Posterior cingulate gyrus (tissue), 11 donors: Measurements from ENCODE around the gene SPAAR.
A peak's percentile ranks its signal among the peaks of the same experiment; 100 is the strongest.
"Not testable (repeated sequence)": the region's sequence is repeated elsewhere in the genome, so short reads cannot be mapped to it uniquely, and the experiment has no call there.

Experiments used
- DNase-seq, 10 donors: peaks; one replicate each; pipeline versions ENCODE4 v3.0.0 to v3.0.0-alpha.2; 2020 to 2021; ENCODE audit warnings: mixed read lengths in 3 of 10
- intact Hi-C: fragments of 100-400 bp; cut with DNase I; formaldehyde crosslinking; loops from one replicate; pipeline ENCODE4 v1.15.1; 2023

The SPAAR gene, protein sequence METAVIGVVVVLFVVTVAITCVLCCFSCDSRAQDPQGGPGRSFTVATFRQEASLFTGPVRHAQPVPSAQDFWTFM

DNA sequence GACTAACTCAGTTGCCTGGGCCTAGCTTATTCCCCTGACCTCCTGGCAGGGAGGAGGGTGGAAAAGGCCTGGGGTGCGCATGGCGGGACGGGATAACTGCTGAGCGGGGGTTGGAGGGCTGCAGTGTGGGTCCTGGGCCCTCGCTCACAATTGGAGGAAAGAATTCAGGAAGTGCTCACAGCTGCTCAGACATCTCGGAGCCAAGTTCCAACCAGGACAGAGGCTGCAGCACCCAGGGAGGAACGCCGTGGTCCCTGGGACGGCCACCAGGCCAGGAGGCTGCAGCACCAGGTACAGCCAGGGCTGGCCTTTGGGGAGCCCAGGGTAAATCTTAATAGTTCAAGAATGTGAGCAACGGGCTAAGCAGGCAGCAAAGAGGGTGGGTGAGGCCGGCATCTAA is at the start of gene SPAAR:
SPAAR (plus strand) TSS at position 217 of the 400 bp plus-strand sequence. CDS start 974 bp downstream, outside the sequence.
- DNase-seq = no peak
- intact Hi-C loops = no loop called here

DNA sequence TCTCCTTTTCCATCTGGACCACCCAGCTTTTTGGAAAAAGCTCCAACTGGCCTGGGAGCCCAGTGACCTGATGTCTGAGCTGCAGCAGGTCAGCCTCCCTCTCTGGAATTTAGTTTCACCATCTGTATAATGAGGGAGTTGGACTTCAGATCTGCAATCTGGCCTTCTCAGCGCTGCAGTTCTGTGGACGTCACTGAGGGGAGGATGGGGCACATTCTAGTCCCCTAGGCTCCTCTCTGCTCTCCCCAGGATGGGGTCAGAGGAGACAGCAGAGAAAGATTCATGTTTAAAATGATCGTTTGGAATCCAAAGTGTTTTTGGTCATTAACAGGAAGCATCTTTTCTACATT is 49.3 kb upstream of the SPAAR start:
- no peak for DNase-seq
- intact Hi-C loops = no loop called here

DNA sequence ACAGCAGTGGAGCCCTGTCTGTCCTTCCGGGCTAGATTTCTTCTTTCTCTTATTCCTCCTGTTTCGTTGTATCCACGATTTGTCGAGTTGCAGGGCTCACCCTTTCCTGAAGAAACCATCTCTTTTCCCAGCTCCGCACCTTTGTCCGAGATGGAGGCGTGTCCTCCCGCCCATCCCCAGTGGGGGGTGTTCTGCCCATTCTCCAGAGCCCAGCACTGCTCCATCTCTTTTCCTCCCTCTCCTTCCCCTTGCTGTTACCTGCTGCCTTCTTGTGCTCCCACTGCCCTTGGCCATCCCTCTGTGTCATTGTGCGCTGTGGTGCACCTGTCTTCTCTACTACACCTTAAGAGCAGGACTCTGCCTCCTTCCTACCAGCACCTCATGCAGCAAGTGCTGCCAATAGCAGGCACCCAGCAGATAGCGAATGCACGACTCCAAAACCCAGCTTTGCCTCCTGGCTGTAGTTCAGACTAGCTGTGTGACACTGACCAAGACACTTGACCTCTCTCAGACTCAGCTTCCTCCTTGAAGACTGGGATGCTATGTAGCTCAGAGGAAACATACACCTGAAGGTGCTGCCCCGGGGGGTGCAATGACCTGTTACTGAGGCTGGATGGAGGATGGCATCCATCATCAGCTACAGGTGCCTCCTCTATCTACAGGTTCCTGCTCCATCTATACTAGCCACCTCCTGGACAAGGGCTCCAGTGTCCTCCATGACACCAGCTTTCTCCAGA is 48.0 kb upstream of the SPAAR start:
- no peak for DNase-seq
- intact Hi-C loops = no loop called here

DNA sequence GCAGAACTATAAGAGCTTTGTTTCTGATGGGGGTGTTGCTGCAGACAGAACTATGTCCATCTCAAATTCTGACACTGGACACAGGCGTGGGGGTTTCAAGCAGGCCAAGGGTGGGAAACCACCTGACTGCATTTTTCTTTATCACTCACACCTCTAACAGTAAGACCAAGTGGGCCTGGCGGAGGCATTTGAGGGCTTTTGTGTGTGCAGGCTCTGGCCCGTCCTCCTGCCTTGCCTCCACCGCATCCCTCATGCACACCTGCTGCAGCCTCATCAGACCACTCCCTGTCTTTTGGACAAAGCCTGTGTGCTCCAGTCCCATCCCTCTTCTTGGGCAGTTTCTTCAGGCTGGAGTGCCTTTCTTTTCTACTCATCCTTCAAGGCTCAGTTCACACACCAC is 47.0 kb upstream of the SPAAR start:
- intact Hi-C loops = no loop called here

DNA sequence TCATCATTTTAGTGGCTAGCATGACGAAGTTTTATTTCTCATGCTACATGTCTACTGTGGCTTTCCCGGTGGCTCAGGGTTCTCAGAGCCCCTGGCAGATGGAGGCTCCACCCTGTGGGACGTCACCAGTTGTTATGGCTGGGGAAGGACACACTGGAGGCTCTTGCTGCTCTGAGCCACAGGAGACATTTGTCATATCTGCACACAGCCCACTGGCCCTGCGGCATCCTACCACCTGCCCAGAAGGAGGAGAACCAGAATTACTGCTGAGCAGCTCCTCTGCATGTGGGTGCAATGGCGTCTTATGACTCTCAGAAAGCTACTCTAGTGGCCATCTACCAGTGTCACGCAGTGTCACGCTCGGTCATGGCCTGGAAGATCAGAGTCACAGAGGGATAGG is 45.7 kb upstream of the SPAAR start:
- no peak for DNase-seq
- intact Hi-C loops = no loop called here

More for the DNA sequence above, 47.0 kb upstream of the SPAAR start:
- DNase-seq = no peak

DNA sequence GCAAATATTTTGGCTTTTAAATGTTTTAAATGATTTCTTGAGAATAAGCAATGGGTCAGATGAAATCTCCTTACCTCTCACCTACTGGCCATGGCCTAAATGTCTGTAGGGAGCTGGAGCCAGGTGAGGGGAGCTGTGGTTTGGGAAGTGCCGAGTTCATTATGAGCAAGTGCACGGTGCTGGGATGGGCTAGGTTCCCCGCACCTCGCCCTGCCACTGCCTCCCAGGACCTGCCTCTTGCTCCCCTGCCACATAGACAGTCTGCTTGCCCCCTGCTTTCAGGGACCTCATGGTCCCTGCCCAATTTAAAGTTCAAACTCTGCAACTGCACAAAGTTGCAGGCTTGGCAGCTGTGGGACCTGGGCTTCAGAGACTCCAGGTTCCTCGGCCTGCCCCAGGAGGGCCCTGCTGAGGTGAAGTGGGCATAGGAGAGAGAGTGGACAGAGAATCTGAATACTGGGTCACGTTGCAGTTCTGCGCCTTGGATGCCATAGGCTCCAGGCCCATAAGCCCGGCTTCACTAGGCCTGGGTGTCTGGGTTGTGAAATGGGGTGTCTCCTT is 44.5 kb upstream of the SPAAR start:
- DNase-seq = no peak
- intact Hi-C loops = no loop called here

DNA sequence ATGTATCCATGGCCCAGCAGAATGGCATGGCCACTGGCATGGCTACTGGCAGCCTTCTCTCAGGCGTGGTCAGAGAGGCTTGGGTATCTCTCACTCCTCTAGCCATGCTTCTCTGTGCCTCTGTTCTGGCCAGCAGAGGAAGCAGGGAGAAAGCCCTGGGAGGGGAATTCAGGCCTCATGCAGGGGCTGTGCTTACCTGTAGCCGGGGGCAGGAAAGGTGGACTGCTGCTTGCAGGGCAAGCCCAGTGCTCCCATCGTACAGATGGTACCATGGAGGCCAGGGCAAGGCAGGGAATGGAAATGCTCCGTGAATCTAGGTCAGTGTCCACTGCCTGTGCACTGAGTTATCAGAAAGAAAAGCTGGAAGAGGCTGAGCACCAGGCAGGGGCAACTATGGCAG is 41.8 kb upstream of the SPAAR start:
- DNase-seq = no peak
- intact Hi-C loops = no loop called here

DNA sequence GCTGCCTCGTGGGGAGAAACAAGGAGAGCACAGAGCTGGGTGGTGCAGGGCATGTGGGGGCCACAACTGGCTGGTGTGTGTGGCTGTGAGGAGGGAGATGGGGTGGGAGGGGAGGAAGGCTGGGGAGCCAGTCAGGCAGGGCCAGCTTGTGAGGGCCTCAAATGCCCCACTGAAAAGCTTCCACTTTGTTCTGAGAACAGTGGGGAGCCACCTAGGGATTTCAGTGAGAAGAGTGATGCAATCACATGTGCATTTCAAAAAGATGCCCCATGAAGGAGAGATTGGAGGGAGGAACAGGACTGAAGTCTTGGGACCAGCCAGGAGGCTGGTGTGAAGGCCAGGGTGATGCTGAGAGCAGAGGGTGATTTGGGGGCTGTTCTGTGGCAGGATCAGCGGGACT is 40.4 kb upstream of the SPAAR start:
- intact Hi-C loops = no loop called here
- no peak for DNase-seq

DNA sequence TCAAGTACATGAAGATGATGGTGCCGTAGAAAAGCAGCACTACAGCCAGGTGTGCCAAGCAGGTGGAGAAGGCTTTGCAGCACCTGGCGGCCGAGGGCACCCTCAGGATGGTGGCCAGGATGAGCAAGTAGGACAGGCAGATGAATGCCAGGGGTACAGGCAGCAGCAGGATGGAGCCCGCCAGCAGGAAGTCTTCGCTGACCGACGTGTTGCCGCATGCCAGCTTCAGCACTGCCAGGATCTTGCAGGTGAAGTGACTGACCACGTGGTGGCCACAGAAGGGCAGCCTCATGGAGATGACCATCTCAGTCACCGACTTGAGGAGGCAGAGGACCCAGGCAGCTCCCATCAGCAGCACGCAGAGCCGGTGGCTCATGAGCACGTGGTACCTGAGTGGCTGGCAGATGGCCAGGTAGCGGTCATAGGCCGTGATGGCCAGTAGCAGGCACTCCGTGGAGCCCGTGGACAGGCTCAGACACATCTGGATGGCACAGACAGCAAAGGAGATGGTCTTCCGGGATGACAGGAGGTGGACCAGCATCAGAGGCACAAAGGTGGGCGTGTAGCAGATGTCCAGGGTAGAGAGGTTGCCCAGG is 39.6 kb upstream of the SPAAR start:
- intact Hi-C loops = no loop called here
- DNase-seq = no peak

DNA sequence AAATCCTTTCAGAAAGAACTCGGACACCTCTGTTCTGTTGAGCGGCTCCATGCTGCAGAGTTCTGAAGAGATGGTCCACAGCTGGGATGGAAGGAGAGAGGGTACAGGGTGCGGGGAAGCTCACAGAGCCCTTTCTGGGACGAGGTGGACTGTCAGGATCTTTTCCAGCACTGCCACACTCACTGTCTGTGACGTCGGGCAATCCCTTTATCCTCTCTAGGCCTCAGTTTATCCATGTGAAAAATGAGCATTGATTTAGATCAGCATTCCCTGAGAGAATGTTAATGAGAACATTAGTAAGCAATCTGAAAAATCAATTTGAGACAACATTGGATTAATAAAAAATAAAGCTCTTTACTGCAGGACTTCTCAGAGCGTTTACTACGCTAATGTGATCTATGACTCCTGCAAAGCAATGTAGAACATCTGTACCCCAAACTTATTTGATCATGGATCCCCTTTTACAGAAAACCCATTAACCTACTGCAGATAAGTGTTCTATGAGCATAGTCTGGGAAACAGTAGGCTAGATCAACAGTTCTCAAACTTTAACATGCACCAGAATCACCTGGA is 38.9 kb upstream of the SPAAR start, which contains the start of gene OR13J1:
OR13J1 (minus strand) TSS at position 51 of the 573 bp plus-strand sequence; CDS start at position 51, 0 bp downstream.
- no peak for DNase-seq
- intact Hi-C loops = no loop called here

DNA sequence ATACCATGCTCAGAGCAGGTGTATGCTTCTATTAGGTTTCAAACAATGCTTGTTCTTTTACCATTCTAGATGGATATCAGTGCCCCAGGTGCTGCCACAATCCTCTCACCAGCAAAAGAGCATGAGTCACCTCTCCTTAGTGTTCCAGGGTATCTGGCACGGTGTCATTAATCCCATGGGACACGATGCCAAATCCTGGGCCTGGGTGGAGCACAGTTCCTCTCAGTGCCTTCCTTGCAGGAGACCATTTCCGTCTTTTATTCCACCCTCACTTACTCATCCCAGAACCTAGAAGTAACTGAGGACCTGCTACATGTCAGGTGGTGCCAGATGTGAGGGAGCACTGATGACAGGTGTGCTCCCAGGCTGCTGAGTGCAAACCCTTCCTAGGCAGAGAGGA is 37.7 kb upstream of the SPAAR start:
- no peak for DNase-seq
- intact Hi-C loops = no loop called here

DNA sequence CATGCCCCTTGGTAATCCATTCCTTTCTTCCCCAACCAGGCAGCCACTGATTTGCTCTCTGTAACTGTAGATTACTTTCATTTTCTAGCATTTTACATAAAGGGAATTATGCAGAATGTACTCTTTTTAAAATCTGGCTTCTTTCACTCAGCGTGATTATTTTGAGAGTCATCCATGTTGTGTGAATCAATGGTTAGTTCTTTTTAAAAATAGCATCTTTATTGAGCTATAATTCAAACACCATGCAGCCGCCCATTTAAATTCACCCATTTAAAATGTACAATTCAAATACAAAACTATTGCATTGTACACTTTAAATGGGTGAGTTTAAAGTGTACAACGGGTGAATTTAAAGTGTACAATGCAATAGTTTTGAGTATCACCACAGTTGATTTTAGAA is 36.8 kb upstream of the SPAAR start:
- DNase-seq = no peak
- intact Hi-C loops = no loop called here

DNA sequence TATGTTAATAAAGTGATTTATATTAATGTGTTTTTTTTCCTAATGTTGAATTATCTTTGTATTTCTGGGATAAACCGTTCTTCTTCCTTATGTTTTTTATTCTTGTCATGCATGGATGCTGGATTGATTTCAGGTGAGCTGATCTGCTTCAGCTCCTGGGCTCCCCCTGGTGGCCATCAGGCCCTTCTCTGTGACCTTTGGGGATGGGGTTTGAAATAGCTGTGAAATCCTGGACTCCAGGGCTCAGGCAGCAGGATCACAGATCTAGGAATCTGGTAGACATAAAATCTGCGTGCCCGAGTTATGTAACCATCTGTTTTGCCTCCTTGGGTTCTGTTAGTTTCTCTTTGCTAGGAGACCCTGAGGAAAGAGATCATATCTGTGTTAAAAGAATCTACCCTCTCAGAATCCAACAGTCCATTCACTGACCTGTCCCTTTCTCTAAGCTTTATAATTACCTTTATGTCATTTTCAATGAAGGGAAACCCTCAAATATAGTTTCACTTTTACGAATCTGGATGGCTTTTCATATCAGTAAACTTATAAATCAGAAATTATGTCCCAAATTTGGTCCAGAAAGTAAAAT is 26.9 kb upstream of the SPAAR start:
- DNase-seq = peak; percentile 58 to 97 (median 87)
- intact Hi-C loops = loop anchor here (2.0 kb wide), 2 partner anchors 56 to 92 kb away; partner anchors contain the start of gene NPR2

DNA sequence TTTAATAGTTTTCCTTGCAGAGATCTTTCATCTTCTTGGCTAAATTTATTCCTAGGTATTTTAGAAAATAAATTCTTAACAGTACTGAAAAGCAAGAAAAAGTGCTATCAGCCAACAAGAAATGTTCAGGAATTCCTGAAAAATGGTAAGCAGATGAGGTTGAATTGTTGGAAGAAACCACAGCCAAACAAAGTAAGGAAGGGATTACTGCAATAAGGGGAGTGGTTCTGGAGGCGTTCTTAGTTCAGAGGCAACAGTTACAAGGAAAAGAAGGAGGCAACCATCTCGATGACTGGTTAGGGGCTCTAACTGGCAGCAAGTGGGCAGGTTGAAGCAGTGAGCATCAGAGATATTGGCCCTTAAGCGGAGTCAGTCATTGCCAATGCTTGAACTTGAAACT is 26.3 kb upstream of the SPAAR start:
- no peak for DNase-seq
- intact Hi-C loops = loop anchor here (2.0 kb wide), 2 partner anchors 56 to 92 kb away; partner anchors contain the start of gene NPR2

DNA sequence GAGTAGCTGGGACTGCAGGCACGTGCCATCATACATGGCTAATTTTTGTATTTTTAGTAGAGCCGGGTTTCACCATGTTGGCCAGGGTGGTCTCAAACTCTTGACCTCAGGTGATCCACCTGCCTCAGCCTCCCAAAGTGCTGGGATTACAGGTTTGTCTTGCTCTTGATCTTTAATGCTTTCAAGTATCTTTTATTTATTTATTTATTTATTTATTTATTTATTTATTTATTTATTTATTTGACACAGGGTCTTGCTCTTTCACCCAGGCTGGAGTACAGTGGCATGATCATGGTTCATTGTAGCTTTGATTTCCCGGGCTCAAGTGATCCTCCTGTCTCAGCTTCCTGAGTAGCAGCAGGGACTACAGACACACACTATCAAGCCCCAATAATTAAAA is 24.4 kb upstream of the SPAAR start:
- intact Hi-C loops, DNase-seq: not testable (repeated sequence)

DNA sequence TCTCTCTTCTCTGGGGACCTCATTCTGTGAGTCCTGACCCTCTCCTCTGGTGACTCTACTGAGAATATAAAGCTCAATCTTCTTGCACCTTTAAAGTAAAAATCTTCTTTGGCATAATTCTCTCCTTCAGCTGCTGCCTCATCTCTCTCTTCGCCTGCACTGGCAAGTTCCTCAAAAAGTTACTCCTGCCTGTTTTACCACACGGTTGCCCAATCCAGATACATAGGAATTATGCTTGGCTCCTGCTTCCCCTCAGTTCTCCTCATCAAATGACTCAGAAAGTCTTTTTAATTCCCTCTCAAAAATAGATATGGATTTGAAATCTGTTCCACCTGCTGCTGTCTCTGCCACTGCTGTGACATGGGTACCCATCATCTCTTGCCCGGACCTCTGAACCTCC is 17.6 kb upstream of the SPAAR start:
- intact Hi-C loops = no loop called here
- DNase-seq = no peak

DNA sequence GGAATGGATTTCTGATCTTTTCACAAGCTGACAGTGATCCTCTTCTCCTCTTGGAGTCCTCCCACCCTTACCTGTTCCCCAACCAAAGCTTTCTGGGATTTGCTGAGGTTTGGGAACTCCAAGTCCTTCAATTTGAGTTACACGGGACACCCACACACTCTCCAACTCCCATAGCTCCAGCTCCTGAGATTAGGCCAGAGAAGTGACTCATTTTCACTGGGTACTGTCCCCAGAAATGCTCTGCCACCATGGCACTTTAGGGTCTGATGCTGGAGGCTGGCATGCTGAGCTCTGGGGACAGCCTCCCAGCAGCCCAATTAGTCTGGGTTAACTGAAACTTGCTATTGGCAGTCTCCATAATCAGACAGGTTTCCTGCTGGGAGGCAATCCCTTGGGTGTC is 17.2 kb upstream of the SPAAR start:
- intact Hi-C loops = no loop called here
- DNase-seq = peak in 1 of 10 donors; percentile 33

DNA sequence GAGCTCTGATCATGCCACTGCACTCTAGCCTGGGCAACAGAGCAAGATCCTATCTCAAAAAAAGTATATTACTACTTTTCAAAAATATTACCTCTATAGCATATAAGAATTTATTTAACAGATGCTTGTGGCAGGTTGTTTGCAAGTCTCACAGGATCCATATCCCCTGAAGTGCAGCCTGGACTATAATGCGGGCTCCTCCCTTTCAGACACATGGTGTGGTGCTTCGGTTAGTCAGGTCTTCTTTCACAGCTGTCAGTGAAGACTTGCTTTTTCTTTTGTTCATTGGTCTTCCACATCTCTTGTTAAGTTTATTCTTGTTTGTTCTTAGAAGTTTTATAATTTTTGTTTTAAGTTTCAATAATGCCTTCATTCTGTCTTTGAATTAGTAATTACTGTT is 12.7 kb upstream of the SPAAR start:
- DNase-seq = no peak
- intact Hi-C loops = no loop called here

DNA sequence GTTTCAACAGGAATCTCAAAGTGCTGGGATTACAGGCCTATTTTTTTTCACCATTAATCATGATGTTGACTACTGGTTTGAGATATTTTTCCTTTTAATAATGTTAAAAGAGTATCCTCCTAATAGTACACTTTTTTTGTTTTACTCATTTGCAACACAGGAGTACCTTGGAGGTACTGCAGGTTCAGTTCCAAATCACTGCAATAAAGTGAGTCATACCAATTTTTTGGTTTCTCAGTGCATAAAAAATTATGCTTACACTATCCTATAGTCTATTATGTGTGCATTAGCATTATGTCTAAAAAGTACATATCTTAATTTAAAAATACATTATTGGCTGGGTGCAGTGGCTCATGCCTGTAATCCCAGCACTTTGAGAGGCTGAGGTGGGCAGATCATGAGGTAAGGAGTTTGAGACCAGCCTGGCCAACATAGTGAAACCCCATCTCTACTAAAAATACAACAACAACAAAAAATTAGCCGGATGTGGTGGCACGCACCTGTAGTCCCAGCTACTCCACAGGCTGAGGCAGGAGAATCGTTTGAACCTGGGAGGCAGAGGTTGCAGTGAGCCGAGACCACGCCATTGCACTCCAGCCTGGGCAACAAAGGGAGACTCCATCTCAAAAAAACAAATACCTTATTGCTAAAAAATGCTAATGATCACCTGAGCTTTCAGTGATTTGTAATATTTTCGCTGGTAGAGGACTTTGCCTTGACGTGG is 11.8 kb upstream of the SPAAR start:
- intact Hi-C loops, DNase-seq: not testable (repeated sequence)

DNA sequence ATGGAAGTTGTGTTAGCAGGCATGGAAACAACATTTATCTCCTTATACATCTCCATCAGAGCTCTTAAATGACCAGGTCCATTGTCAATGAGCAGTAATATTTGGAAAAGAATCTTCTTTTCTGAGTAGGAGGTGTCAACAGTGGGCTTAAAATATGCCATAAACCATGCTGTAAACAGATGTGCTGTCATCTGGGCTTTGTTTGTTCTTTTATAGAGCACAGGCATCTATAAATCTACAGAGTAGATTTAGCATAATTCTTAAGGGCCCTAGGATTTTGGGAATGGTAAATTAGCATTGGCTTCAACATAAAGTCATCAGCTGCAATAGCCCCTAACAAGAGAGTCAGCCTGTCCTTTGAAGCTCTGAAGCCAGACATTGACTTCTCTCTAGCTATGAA is 11.0 kb upstream of the SPAAR start:
- intact Hi-C loops = no loop called here
- DNase-seq = no peak
